ENCODE measurements around the gene GNB3. TPM values are rescaled to one million over a fixed set of nuclear protein-coding genes. Genes with fewer than 3 reads are reported as not detected.
A peak's percentile ranks its signal among the peaks of the same experiment; 100 is the strongest.

GNB3 gene
- total RNA-seq, 1 experiment from 2014 or later, result 8.7 TPM

DNA sequence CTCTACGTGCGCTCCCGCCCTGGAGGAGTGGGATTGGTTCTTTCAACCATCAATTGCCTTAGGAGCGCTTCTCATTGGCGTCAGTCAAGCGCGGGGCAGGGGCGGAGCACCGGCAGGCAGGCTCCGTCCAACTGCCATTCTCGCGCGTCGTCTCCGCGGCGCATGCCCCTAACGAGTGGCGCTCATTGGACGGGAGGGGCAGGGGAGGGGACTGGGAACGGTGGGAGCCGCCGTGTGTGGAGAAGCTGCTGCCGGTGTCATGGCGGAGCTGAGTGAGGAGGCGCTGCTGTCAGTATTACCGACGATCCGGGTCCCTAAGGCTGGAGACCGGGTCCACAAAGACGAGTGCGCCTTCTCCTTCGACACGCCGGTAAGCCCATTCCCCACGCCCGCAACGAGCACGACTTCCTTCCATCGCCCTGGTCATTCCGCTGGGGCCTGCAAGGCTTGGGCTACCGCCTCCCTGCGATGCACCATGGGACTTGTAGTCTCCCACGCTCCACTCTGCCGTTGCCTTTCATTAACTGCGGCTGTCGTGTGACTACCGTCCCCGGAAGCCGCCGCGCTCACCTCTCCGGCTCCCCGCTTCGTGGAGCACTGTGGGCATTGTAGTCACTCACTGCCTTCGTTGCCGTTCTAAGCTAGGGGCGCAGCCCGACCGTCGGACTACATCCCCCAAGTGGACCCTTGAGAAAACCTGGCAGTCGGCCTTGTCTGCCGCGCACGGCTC lies 11.4 kb downstream of the GNB3 start, which contains the start of gene USP5:
TSS of gene USP5 (plus strand) at position 230 of the 730 bp plus-strand sequence. CDS start at position 260, 30 bp downstream.
- H3K4me3 ChIP-seq (replicated peaks in 1 of 2; ENCODE audit: low read depth in 1 of 2, low read length in 2 of 2), result peak within 1 kb of the TSS; percentile 67 to 94
- peaks cover 49% of the 10 kb centered on the region for H3K79me2 ChIP-seq (ENCODE audit: insufficient read depth, low read length)
- peaks cover 15 to 31% of the 10 kb centered on the region in 2 experiments for H3K4me1 ChIP-seq (ENCODE audit: control insufficient read depth in 1 of 2, insufficient read depth in 2 of 2, low read length in 2 of 2)
- ChIA-PET POLR2A (interaction anchor here (0.6 to 8.9 kb wide), 19 partner anchors 9 to 638 kb away, joined by 3 to 186 read pairs (median 8); partner anchors contain the start of genes C12orf57, COPS7A, GAPDH and GNB3), CTCF (interaction anchor here (0.6 to 3.4 kb wide), 13 partner anchors 17 to 128 kb away, joined by 3 to 38 read pairs (median 5); partner anchors contain the start of genes COPS7A, MLF2, P3H3 and SPSB2), RAD21 (ENCODE audit: low non-redundant PET in 1 of 2, low total read pairs in 2 of 2, uncharacterized antibody in 2 of 2, unreplicated experiment in 2 of 2) (interaction anchor here in 1 of 2 experiments (1.5 kb wide), 1 partner anchor 21 kb away, joined by 5 read pairs; the partner anchor contains the start of gene SPSB2)
- peak within 1 kb of the TSS; percentile 89 for H3K9ac ChIP-seq (ENCODE audit: low read length)
- BruUV-seq (replicated peaks), result TSS peak; percentile 77
- DNase-seq (ENCODE audit: low read depth, low spot score) (peak; percentile 100), ATAC-seq (peak; percentile 81)
- H3K9me2 ChIP-seq (ENCODE audit: insufficient read depth), result no peaks in the 10 kb centered on the region
- no peaks in the 10 kb centered on the region for H3K27me3 ChIP-seq (ENCODE audit: insufficient read depth, low read length)
- H3K36me3 ChIP-seq (ENCODE audit: control insufficient read depth in 1 of 2, insufficient read depth in 2 of 2, low read length in 2 of 2), result peaks cover 31 to 48% of the 10 kb centered on the region in 2 experiments; a peak in 3 of 4 replicates
- H2AFZ ChIP-seq (ENCODE audit: low read depth, low read length, poor library complexity, severe bottlenecking), result peak within 1 kb of the TSS; percentile 85
- intact Hi-C loops (cut with micrococcal nuclease), result loop anchor here (5.0 kb wide), 1 partner anchor 245 kb away; the partner anchor contains the start of gene CHD4
- peak within 1 kb of the TSS; percentile 77 for H3K27ac ChIP-seq (ENCODE audit: low read depth, low read length)
- H3K4me2 ChIP-seq (ENCODE audit: low read length), result peak within 1 kb of the TSS; percentile 100
- no peaks in the 10 kb centered on the region for H3K9me3 ChIP-seq (ENCODE audit: control insufficient read depth in 1 of 2, insufficient read depth in 1 of 2, low read depth in 1 of 2, low read length in 2 of 2)
- no peaks in the 10 kb centered on the region for H4K20me1 ChIP-seq (ENCODE audit: insufficient read depth)
- TF ChIP-seq, protein P1, sequence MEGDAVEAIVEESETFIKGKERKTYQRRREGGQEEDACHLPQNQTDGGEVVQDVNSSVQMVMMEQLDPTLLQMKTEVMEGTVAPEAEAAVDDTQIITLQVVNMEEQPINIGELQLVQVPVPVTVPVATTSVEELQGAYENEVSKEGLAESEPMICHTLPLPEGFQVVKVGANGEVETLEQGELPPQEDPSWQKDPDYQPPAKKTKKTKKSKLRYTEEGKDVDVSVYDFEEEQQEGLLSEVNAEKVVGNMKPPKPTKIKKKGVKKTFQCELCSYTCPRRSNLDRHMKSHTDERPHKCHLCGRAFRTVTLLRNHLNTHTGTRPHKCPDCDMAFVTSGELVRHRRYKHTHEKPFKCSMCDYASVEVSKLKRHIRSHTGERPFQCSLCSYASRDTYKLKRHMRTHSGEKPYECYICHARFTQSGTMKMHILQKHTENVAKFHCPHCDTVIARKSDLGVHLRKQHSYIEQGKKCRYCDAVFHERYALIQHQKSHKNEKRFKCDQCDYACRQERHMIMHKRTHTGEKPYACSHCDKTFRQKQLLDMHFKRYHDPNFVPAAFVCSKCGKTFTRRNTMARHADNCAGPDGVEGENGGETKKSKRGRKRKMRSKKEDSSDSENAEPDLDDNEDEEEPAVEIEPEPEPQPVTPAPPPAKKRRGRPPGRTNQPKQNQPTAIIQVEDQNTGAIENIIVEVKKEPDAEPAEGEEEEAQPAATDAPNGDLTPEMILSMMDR (IDR thresholded peaks at IDR 0.05 in 2 of 3, conservative IDR thresholded peaks at IDR 0.05 in 1 of 3; ENCODE audit: borderline replicate concordance in 1 of 3, insufficient read depth in 1 of 3, low read depth in 2 of 3, low read length in 2 of 3), result no peak
- TF ChIP-seq ZNF274 (IDR thresholded peaks at IDR 0.05; ENCODE audit: low read depth, low read length) (no peak), FOSL1 (IDR thresholded peaks at IDR 0.05; ENCODE audit: low read depth) (no peak), EZH2phosphoT487 (IDR thresholded peaks at IDR 0.05; ENCODE audit: borderline replicate concordance) (no peak), SIN3A (IDR thresholded peaks at IDR 0.05; ENCODE audit: low read depth) (no peak), POLR2AphosphoS5 (IDR thresholded peaks at IDR 0.05; ENCODE audit: low read depth, low read length) (peak; percentile 77), EGR1 (IDR thresholded peaks at IDR 0.05; ENCODE audit: low read depth) (no peak), POLR2A (IDR thresholded peaks at IDR 0.05; ENCODE audit: borderline replicate concordance, extremely low read depth, insufficient read depth, insufficient read length) (no peak), ZFX (IDR thresholded peaks at IDR 0.05) (peak; percentile 97; the same call in 1 of the 2 replicates), EZH2 (IDR thresholded peaks at IDR 0.05) (no peak), TCF7L2 (IDR thresholded peaks at IDR 0.05; ENCODE audit: borderline replicate concordance, extremely low read depth, insufficient read depth, insufficient read length) (peak; percentile 59), CEBPB (IDR thresholded peaks at IDR 0.05; ENCODE audit: low read depth) (no peak), CBX3 (IDR thresholded peaks at IDR 0.05; ENCODE audit: low read depth) (no peak), RAD21 (IDR thresholded peaks at IDR 0.05; ENCODE audit: low read depth) (no peak), SP1 (IDR thresholded peaks at IDR 0.05; ENCODE audit: low read depth) (no peak)
- TF ChIP-seq, protein P2, sequence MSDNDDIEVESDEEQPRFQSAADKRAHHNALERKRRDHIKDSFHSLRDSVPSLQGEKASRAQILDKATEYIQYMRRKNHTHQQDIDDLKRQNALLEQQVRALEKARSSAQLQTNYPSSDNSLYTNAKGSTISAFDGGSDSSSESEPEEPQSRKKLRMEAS (IDR thresholded peaks at IDR 0.05), result no peak
- TF ChIP-seq, protein P3, sequence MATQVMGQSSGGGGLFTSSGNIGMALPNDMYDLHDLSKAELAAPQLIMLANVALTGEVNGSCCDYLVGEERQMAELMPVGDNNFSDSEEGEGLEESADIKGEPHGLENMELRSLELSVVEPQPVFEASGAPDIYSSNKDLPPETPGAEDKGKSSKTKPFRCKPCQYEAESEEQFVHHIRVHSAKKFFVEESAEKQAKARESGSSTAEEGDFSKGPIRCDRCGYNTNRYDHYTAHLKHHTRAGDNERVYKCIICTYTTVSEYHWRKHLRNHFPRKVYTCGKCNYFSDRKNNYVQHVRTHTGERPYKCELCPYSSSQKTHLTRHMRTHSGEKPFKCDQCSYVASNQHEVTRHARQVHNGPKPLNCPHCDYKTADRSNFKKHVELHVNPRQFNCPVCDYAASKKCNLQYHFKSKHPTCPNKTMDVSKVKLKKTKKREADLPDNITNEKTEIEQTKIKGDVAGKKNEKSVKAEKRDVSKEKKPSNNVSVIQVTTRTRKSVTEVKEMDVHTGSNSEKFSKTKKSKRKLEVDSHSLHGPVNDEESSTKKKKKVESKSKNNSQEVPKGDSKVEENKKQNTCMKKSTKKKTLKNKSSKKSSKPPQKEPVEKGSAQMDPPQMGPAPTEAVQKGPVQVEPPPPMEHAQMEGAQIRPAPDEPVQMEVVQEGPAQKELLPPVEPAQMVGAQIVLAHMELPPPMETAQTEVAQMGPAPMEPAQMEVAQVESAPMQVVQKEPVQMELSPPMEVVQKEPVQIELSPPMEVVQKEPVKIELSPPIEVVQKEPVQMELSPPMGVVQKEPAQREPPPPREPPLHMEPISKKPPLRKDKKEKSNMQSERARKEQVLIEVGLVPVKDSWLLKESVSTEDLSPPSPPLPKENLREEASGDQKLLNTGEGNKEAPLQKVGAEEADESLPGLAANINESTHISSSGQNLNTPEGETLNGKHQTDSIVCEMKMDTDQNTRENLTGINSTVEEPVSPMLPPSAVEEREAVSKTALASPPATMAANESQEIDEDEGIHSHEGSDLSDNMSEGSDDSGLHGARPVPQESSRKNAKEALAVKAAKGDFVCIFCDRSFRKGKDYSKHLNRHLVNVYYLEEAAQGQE (IDR thresholded peaks at IDR 0.05; ENCODE audit: low read depth), result no peak
- TF ChIP-seq, protein P4, sequence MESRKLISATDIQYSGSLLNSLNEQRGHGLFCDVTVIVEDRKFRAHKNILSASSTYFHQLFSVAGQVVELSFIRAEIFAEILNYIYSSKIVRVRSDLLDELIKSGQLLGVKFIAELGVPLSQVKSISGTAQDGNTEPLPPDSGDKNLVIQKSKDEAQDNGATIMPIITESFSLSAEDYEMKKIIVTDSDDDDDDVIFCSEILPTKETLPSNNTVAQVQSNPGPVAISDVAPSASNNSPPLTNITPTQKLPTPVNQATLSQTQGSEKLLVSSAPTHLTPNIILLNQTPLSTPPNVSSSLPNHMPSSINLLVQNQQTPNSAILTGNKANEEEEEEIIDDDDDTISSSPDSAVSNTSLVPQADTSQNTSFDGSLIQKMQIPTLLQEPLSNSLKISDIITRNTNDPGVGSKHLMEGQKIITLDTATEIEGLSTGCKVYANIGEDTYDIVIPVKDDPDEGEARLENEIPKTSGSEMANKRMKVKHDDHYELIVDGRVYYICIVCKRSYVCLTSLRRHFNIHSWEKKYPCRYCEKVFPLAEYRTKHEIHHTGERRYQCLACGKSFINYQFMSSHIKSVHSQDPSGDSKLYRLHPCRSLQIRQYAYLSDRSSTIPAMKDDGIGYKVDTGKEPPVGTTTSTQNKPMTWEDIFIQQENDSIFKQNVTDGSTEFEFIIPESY (IDR thresholded peaks at IDR 0.05; ENCODE audit: extremely low read depth, insufficient replicate concordance, low read length), result peak; percentile 37

All from HCT116 (cell line).